HG03025 (cell line): Measurements from ENCODE around the gene SC5D.

Experiments used
- ATAC-seq: cut with Tn5 transposase; IDR thresholded peaks from one replicate; pipeline ENCODE4 v1.9.1; 2021; ENCODE audit warnings: mild to moderate bottlenecking, moderate library complexity; ENCODE audit not compliant: unreplicated experiment, low FRiP score

SC5D gene

GRCh38 chr11:121328176-121328966, 35.8 kb downstream of the SC5D start:
- ATAC-seq = no peak

- no peak for ATAC-seq
These were observed 36.6 kb downstream of the SC5D start for GRCh38 chr11:121328967-121329679.

GRCh38 chr11:121329781-121330395, 37.3 kb downstream of the SC5D start:
- ATAC-seq = no peak

GRCh38 chr11:121330614-121331435, 38.3 kb downstream of the SC5D start:
- no peak for ATAC-seq

- no peak for ATAC-seq
These were observed 42.6 kb downstream of the SC5D start for GRCh38 chr11:121334973-121335710.

- ATAC-seq = no peak
These were observed 43.8 kb downstream of the SC5D start for GRCh38 chr11:121336279-121336937.

- ATAC-seq = no peak
These were observed 44.5 kb downstream of the SC5D start for GRCh38 chr11:121337078-121337477.

- no peak for ATAC-seq
These were observed 45.2 kb downstream of the SC5D start for GRCh38 chr11:121337740-121338272.

GRCh38 chr11:121338536-121338935, 46.0 kb downstream of the SC5D start:
- ATAC-seq = no peak

- no peak for ATAC-seq
These were observed 47.5 kb downstream of the SC5D start for GRCh38 chr11:121340032-121340580.

GRCh38 chr11:121341609-121342008, 49.0 kb downstream of the SC5D start:
- ATAC-seq = no peak

GRCh38 chr11:121344824-121345223, 52.3 kb downstream of the SC5D start:
- no peak for ATAC-seq

- no peak for ATAC-seq
These were observed 54.5 kb downstream of the SC5D start for GRCh38 chr11:121347094-121347493.

GRCh38 chr11:121347813-121348212, 55.2 kb downstream of the SC5D start:
- ATAC-seq = no peak

GRCh38 chr11:121348220-121348875, 55.8 kb downstream of the SC5D start:
- no peak for ATAC-seq

- ATAC-seq = no peak
These were observed 57.2 kb downstream of the SC5D start for GRCh38 chr11:121349790-121350189.

GRCh38 chr11:121350314-121351082, 57.9 kb downstream of the SC5D start:
- no peak for ATAC-seq
